ENCODE data around the gene HACE1.
"Not testable (repeated sequence)": the region's sequence is repeated elsewhere in the genome, so short reads cannot be mapped to it uniquely, and the experiment has no call there.

The HACE1 gene

GRCh38 chr6:104835782-104836181 is 23.9 kb downstream of the HACE1 start:
- no peak for DNase-seq

GRCh38 chr6:104829183-104829958 is 30.3 kb downstream of the HACE1 start:
- no peak for DNase-seq

GRCh38 chr6:104828478-104828877 is 31.2 kb downstream of the HACE1 start:
- no peak for DNase-seq

DNA sequence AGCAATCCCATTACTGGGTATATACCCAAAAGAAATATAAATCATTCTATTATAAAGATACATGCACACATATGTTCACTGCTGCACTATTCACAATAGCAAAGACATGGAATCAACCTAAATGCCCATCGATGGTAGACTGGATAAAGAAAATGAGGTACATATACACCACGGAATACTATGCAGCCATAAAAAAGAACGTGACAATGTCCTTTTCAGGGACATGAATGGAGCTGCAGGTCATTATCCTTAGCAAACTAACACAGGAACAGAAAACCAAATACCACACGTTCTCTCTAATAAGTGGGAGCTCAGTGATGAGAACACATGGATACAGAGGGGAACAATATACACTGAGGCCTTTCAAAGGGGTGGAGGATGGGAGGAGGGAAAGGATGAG is 38.9 kb downstream of the HACE1 start:
- not testable (repeated sequence) for DNase-seq

DNA sequence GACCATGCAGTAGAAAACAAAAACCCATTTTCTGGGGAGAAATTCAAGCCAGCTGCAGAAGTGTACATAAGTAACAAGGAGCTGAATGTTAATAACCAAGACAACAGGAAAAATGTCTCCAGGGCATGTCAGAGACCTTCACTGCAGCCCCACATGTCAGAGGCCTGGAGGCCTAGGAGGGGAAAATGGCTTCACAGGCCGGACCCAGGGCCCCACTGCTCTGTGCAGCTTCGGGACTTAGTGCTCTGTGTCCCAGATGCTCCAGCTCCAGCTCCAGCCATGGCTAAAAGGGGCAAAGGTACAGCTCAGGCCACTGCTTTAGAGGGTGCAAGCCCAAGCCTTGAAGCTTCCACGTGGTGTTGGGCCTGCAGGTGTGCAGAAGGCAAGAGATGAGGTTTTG is 43.6 kb downstream of the HACE1 start:
- no peak for DNase-seq

- DNase-seq: no peak
Observed at GRCh38 chr6:104814743-104815142, 45.0 kb downstream of the HACE1 start.

DNA sequence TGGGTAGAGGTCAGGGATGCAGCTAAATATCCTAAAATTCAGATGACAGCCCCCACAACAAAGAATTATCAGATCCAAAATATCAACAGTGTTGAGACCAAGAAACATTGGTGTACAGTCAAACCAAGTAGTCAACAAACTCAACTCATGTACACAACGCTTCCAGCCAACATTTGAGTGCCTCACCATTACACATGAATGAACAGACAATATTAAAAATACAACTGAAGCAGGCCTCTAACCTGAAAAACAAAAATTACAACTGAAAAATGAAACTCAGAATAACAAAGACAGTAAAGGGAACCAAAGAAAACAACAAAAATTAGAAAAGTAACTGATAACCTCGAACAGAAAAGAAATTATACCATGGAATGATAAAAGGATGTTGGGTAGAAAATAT is 46.2 kb downstream of the HACE1 start:
- no peak for DNase-seq

- DNase-seq: no peak
Observed at GRCh38 chr6:104809116-104809515, 50.6 kb downstream of the HACE1 start.

GRCh38 chr6:104805335-104805734 is 54.4 kb downstream of the HACE1 start:
- not testable (repeated sequence) for DNase-seq

GRCh38 chr6:104799134-104799657 is 60.5 kb downstream of the HACE1 start:
- DNase-seq: no peak

DNA sequence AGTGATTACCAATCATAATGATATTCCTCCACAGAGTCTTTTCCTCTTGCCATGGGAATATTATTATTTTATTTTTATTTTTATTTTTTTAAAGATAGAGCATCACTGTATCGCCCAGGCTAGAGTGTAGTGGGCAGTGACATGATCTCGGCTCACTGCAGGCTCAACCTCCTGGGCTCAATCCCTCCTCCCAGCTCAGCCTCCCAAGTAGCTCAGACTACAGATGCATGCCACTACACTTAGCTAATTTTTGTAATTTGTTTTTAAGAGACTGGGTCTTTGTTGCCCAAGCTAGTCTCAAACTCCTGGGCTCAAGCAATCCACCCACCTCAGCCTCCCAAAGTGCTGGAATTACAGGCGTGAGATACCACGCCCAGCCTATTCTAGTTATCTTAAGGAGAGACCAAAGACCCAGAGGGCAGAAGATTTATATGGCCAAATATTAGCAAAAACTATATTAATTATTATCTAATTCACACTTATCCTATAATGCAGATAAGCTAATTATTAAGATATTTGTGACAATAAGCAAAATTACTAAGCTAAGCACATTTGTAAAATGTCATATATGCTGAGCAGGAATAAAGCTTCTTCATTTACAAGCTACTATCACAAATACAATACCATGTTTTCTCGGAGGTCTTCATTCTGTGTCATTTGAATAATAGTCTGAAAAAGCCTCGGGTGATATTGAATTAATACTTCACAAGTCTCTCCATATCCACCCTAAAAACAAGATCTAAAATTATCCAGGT is 63.5 kb downstream of the HACE1 start:
- DNase-seq: no peak

- DNase-seq: no peak
Observed at GRCh38 chr6:104795363-104795762, 64.4 kb downstream of the HACE1 start.

GRCh38 chr6:104789770-104790190 is 69.9 kb downstream of the HACE1 start:
- no peak for DNase-seq

GRCh38 chr6:104788400-104788799 is 71.3 kb downstream of the HACE1 start:
- no peak for DNase-seq

DNA sequence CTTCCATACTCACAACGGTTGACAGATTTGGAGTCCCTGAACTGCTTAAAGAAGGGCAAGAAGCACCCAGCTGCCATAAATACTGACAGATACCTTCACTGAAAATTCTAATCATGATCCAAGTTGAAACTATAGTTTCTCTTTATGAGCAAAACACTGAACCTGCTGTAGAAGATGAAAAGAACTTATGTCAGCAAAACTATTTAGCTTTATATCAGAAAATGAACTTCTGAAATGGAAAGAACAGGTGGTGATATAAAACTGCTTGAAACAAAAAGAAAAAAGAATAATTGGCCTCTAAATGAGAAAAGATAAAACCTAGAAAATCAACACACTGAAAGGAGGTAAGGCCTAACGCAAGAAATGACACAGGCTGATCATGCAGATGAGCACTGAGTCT is 72.4 kb downstream of the HACE1 start:
- no peak for DNase-seq

DNA sequence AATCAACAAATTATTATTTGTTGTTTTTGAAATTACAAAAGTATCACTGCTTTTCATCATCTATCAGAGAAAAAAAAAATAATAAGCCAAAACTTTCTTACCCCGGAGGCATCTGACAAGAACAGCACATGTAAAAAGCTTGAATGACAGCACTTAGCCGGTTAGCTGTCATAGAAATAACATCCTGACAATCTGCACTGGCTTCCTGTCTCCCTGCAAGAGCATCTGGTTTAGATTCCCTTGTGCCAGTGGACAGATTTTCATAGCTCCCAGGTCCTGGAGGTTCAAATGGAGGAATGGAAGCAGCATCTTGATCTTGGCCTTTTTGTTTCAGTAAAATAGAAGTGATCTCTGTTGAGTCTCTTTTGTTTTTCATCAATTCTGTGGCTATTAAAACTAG is 74.8 kb downstream of the HACE1 start:
- no peak for DNase-seq

- DNase-seq: no peak
Observed at GRCh38 chr6:104771258-104771832, 88.4 kb downstream of the HACE1 start.

- DNase-seq: no peak
Observed at GRCh38 chr6:104768906-104769305, 90.8 kb downstream of the HACE1 start.

DNA sequence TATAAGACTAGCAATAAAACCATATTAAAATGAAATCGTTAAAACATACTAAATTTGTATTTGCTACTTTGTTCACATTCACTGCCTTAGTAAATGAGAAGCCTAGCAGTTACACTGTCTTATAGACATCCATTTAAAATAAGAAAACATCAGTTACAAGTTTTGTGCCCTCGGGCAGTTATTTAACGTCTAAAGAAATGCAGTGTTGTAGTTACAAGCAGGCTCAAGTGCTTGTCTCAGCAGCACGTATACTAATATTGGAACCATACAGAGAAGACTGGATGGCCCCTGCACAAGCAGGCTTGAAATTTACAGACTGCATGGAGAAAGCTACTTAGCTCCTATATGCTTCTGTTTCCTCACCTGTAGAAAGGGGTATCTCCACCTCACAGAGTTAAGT is 93.1 kb downstream of the HACE1 start:
- DNase-seq: no peak

DNA sequence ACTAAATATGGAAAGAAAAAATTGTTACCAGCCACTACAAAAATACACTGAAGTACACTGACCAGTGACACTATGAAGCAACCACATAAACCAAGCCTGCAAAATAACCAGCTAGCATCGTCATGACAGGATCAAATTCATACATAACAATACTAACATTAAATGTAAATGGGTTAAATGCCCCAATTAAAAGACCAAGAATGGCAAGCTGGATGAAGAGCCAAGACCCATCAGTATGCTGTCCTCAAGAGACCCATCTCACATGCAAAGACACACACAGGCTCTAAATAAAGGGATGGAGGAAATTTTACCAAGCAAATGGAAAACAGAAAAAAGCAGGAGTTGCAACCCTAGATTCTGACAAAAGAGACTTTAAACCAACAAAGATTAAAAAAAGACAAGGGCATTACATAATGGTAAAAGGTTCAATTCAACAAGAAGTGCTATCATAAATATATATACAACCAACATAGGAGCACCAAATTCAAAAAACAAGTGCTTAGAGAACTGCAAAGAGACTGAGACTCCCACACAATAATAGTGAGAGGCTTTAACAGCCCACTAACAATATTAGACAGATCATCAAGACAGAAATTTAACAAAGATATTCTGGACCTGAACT is 104.8 kb downstream of the HACE1 start:
- no peak for DNase-seq

GRCh38 chr6:104753251-104753650 is 106.5 kb downstream of the HACE1 start:
- DNase-seq: no peak

GRCh38 chr6:104750449-104750848 is 109.3 kb downstream of the HACE1 start:
- no peak for DNase-seq
